GM12875 (cell line): ENCODE measurements around the gene COL5A1.

Experiments used
- H3K4me3 ChIP-seq: one replicate; pipeline ENCODE4 v1.5.1; 2011; ENCODE audit warnings: low read depth, low read length, control low read depth
- TF ChIP-seq, protein P1 (sequence below): IDR thresholded peaks from 2 replicates; pipeline ENCODE4 v1.5.1; 2011; ENCODE audit warnings: low read depth, mild to moderate bottlenecking, control low read depth, inconsistent platforms, low read length, moderate library complexity, borderline replicate concordance; ENCODE audit not compliant: insufficient read depth

COL5A1 gene

GRCh38 chr9:134880484-134881312 is 239.1 kb downstream of the COL5A1 start, which contains the start of gene FCN2:
TSS of gene FCN2 (plus strand) at chr9:134880810. CDS start at chr9:134880822, 12 bp downstream.
- TF ChIP-seq, protein P1, sequence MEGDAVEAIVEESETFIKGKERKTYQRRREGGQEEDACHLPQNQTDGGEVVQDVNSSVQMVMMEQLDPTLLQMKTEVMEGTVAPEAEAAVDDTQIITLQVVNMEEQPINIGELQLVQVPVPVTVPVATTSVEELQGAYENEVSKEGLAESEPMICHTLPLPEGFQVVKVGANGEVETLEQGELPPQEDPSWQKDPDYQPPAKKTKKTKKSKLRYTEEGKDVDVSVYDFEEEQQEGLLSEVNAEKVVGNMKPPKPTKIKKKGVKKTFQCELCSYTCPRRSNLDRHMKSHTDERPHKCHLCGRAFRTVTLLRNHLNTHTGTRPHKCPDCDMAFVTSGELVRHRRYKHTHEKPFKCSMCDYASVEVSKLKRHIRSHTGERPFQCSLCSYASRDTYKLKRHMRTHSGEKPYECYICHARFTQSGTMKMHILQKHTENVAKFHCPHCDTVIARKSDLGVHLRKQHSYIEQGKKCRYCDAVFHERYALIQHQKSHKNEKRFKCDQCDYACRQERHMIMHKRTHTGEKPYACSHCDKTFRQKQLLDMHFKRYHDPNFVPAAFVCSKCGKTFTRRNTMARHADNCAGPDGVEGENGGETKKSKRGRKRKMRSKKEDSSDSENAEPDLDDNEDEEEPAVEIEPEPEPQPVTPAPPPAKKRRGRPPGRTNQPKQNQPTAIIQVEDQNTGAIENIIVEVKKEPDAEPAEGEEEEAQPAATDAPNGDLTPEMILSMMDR: no peak

DNA sequence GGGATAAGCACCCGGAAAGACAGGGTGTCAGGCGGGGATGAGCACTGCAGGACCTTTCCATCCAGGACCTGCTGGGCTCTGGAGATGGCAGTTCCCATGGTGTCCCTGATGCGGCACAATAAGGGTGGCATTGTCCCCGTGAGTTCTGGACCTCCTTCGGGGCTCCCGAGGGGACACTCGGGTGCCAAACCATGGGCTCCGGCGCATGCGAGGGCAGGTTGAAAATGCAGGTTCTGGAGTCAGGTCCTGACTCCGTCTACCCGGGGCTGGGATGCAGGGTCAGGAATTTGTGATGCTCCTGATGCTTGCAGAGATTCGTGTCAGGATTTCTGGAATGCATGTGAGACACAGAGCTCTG is 239.7 kb downstream of the COL5A1 start:
- TF ChIP-seq, protein P1: no peak
- H3K4me3 ChIP-seq: no peak overlapping the region

More at GRCh38 chr9:134880484-134881312, 239.1 kb downstream of the COL5A1 start, which contains the start of gene FCN2:
- no peak within 1 kb of the TSS for H3K4me3 ChIP-seq

DNA sequence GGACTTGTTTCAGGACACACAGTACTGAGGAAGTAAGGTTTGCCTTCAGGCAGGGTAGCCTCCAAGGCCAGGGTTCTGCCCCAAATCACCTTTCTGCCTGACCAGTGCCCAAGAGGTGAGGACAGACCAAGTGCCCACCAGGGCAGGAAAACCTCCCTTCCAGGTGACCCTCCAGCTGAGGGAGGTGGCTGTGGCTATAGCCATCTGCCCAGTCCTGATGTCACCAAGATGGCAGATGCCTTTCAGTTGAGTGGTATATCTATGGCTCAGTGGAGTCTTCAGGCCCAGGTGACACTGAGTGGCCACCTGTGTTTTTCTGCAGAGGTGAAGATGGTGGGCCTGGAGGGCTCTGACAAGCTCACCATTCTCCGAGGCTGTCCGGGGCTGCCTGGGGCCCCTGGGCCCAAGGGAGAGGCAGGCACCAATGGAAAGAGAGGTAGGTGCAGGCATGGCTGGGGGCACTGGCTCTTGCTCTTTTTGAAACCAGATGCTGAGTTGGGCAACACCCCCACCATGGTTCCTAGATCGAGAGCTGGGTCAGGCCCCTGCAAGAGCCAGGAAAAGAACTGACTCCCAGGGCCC is 240.7 kb downstream of the COL5A1 start:
- H3K4me3 ChIP-seq: no peak overlapping the region
- TF ChIP-seq, protein P1: no peak

DNA sequence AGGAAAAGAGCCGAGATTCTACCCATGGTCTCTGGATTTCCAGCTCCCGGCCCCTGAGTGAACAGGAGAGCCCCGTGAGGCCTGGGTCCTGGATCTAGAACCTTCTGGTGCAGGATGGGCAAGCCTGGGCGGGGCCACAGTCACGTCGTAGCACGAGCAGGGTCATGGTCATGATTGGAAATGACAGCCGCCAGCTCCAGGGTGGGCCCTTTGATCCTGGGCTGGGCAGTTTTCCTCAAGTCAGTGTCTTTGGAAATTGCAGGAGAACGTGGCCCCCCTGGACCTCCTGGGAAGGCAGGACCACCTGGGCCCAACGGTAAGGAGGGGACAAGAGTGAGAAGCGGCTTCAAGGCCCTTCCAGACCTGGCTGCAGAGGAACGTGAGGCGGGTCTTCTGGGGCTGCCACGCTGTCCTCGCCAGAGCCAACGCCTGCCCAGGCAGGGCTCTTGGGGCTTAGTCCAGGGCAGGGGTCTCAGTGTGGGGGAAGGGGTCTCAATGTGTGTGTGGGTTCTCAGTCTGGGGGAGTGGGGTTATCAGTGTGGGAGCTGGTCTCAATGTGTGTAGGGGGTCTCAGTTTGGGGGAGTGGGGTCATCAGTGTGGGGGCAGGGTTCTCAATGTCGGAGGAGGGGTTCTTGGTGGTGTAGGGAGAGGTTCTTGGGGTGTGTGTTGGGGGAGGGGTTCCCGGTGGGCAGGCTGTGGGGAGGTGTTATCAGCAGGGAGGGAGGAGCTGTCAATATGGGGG is 241.6 kb downstream of the COL5A1 start:
- no peak overlapping the region for H3K4me3 ChIP-seq
- TF ChIP-seq, protein P1: no peak

GRCh38 chr9:134884492-134884891 is 242.9 kb downstream of the COL5A1 start:
- TF ChIP-seq, protein P1: no peak
- no peak overlapping the region for H3K4me3 ChIP-seq

DNA sequence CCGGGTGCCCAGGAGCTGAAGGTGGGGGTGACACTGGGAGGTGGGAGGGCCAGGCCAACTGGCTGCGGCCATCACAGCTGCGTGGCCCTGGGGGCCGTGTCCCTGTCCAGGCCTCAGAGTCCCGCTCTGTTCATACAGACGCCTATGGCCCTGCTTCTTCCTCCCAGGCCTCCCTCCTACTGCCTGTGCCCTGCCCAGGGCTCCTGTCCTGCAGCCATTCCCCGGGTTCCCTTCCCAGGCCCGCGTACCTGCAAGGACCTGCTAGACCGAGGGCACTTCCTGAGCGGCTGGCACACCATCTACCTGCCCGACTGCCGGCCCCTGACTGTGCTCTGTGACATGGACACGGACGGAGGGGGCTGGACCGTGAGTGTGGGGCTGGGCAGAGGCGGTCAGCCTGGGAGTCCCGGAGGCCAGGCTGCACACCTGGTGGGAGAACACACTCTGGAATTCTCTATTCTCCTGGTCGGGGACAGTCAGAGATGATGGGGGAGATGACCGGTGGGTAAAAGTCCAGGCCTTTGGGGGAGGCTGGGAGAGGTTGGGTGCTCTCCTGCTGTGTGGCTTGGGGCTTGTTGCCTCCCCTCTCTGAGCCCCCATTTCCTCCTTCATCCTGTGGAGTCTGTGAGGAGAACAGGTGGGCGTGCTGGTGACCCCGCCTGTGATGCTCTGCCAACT is 243.5 kb downstream of the COL5A1 start:
- H3K4me3 ChIP-seq: no peak overlapping the region
- TF ChIP-seq, protein P1: no peak
